Hepatic stellate cell (primary cell): ENCODE data around the gene ZXDC.
A peak's percentile ranks its signal among the peaks of the same experiment; 100 is the strongest.

Experiments
- DNase-seq: peaks from one replicate; pipeline ENCODE4 v3.0.0; 2011; ENCODE audit warnings: low spot score

The ZXDC gene

DNA sequence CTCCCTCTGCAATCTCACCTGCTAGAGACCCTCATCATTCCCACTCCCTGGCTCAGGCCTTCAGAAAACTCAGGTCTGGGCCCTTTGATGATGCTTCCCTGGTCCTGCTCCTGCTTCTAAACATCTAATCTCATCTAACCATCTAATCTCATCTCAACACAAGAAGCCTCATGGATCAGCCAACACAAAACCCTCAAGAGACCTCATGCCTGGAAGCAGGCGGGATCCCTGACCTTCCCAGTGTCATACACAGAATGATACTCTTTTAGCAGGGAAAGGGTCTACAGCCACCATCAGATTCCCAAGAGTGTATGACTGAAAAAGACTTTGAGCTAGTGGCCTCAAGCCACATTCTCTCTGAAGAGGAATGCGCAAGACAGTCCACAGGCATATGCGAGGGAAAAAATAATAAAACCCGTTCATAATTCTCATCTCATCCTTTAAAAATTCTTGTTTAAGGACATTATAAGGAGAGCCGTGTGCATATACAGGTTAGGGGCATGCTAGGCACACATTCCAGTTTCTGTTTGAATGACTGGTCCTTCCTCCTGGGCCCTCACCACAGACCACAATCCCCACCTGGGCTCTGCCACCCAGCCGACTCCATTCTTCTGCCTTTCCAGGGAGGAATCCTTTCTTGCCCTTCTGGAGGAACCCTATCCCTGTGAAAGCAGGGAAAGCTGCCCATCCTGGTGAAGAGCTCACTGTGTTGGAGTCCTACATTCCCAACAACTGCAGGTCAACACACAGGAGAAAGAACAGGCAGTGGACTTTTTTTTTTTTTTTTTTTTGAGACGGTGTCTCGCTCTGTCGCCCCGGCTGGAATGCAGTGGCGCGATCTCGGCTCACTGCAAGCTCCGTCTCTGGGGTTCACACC, 2.2 kb downstream of the ZXDC start:
- DNase-seq: no peak

DNA sequence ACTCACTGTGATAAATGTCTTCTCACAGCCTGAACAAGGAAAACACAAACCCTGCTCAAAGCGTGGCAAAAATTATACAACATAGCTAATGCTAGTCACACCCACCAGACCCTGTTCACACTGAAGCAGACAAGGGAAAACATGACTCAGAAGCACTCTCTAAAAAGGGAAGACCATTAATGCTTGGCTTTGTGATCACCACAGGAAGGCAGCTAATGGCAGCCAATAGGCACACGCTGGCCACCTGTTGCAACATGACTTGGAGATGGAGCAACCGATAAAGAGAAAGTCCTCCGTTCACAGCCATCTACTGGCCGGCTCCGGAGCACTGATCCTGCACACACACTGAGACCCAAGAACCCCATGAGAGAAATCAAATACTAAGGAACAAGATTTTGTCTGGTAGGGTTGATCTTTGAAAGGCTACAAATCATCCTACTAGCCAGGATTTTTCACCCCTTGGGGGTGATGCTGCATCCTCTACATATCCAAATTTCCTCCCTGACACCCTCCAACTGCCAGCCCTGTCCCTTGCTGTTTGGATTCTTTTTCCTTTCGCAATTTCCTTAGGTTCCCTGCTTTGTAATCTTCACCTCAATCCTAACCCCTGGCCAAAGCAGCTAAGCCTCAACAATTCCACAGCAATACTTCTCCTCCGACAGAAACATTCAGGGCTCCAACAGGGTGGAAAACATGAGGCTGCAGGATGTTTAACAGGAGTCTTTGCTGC, 3.2 kb downstream of the ZXDC start:
- peak; percentile 47 for DNase-seq

DNA sequence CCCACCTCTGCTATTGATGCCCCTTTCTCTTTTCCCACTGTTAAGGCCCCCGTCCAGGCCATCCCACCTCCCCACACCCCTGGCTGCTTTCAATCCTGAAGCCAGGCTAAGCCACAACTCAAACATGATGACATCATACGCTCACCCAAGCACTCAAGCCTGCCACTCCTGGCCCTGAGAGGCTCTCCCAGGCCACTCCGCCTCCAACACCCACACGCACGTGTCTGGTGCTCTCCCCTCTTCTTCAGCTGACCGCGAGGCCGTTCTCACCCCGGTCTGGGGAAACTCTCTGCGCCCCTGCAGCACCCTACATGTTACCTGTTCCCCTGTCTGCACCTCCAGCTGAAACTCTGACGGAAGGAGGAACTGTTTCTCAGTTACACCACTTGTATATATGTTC, 6.2 kb downstream of the ZXDC start:
- DNase-seq: no peak

DNA sequence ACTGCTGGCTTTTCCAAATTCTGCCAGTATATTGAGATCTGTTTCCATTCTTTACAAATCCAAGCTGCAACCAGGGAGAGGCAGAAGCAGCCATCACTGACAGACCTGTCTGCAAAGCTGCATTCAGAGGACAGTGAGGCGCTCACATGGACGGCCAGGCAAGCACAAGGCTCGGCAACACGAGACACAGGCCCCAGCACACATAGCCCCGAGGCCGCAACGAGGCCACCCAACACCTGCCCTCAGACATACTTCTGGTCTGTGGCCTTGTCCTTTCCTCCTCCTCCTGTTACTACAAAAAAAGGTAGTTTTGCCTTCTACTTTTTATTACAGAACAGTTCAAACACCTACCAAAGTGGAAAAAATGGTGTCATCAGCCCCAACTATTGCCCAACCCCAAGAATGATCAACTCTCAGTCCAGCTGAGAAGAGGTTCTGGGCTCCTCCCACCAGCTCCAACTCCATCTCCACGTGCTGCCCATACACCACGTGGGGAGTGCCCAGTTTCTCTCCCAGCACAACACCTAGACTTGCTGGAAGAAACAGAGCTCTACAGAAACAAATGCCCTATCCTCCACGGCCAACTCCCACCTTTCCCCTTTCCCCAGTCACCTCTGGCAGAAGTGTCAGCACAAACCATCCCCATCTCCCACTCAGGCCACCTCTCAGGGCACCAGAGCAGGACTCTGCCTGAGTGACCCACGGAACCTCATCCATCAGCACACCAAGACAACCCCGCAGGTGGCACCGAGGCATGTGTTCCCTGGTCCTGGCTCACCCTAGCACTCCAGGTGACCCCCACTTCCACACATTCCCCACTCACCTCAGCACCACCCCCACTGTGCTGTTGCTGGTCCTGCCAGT, 7.4 kb downstream of the ZXDC start:
- no peak for DNase-seq

DNA sequence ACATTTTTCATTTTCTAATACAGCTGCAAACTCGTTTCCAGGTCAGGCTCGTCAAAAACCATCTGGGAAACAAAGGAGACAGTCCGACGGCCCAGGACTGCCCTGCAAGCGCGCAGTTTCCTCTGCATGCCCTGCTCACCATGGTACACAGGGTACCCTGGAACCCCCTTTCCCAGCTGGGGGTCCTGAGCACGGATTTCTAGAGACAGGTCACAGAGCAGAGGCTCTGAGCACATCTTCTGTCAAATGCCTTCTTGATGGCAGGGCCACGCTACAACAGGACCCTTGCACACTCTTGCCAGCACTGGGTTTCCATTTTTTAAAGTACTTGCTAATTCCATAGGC, 8.1 kb downstream of the ZXDC start:
- DNase-seq: no peak

DNA sequence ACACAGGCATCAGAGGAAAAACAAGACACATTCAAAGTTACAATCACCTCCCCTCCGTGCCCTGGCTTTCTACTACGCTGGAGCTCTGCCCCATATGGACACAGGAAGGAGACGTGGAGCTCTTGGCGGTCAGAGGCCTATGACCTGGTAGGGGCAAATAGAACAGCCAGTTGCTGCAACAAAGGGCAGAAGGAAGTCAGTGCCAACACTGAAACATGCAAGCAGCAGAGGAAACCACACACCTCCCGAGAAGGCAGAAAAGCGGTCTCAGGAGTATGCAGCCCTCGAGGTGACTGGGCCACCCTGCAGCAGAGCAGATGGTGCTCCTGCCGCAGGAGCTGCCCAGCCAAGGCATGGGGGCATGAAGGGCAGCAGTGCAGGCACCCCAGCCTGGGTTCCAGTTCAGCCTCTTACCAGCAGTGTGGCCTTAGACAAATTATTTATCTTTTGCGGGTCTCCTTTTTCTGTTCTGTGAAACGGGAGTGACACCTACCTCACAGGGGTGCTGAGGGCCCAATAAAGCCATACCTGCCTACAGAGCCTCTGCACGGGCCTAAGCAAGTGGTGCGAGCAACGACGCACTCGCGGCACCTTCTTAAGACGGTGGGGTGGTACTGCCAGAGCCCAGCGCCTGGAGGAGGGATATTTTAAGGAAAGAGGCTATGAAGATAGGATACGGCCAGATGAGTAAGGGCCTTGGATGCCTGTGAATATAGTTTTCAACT, 8.6 kb downstream of the ZXDC start:
- no peak for DNase-seq

DNA sequence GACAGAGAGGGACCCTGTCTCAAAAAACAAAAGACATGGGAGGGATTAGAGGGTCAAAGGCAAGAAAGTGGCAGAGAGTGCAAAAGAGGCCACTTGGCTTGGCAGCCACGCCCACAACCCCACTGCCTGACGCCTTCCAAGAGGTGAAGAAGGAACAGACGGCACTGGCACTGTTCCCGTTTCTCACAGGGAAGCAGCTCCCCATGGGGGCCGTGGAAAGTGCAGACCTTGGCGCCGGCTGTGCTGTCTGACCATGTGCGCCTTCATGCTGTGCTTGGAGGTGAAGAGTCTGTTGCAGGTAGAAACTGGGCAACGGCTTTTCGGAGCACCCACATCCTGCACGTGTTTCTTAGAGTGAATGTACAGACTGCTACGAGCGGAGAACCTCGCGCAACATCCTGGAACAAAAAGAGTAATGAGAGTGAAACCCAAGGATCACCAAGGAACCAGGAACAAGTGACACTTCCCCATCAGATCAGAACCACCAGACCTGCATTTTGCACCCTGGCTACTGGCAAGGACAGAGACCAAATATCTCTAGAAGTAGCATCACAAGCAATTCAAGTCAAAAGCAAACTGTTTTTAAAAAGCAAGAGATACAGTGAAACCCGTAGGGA, 9.7 kb downstream of the ZXDC start:
- no peak for DNase-seq

DNA sequence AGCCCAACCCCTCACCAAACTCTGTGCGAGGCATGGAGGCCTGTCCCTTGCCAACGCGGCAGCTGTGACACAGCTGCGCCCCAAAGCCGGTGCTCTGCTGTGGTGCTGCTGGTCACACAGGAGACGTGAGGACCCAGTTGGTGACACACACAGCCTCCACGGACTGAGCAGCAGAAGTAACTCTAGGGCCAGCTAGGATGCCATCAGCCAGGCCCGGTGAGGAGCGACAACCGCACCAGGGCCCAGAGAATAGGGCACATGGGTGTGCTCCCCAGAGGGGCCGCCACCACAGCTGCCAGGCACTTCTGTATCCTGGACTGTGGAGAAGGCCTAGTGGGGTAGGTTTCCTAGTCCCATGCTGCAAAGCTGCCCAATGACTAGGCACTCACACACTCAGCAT, 10.7 kb downstream of the ZXDC start:
- no peak for DNase-seq

DNA sequence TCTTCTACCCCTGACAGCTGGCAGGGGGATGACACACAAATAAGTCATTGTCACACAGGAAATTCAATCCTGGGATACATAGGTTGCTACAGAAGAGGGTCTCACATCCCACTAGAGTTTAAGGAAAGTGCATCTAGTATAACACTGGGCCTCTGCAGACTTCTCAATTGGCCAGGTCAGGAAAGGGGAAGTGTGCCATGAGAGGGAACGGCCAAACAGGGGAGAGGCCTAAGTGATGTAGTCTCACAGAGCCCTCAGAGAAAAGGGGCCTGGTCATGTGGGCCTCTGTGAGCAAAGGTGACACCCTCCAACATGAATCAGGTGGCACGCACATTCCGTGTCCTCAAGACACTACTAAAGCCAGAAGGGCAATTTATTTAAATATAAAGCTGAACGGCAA, 11.2 kb downstream of the ZXDC start:
- no peak for DNase-seq

DNA sequence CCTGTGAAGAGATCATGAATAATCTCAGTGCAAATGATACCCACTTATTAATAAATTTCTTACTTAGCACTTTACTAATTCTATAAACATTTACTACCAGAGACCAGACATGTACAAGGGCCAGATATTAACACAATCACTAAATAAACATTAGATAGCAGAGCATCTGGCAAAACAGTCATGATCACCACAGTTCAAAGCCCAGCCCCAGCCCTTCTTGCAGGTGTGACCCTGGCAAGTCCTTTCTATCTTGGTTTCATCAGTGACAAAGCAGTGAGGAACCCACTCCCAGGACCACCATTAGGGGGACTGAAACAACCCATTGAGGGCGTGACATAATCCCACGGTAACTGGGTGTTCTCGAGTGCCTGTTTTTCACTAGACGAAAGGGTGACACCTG, 11.6 kb downstream of the ZXDC start:
- DNase-seq: no peak

DNA sequence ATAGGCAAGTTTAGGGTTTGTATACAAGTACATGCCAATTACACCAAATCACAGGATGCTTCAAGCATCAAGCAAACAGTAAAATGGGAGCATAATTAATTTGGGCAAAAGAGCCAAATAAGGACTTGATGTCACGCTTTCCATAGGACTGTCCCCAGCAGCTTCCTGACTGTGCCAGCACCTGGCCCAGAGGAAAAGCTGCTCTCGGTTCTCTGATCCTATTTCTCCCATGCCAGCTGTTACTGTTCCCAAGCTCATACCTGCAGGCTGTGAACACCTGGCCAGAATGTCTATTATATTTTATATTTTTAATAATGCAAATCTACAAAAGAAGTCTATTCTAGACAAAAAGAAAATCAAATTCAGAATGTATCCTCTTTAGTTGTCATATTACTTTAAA, 12.2 kb downstream of the ZXDC start:
- no peak for DNase-seq

DNA sequence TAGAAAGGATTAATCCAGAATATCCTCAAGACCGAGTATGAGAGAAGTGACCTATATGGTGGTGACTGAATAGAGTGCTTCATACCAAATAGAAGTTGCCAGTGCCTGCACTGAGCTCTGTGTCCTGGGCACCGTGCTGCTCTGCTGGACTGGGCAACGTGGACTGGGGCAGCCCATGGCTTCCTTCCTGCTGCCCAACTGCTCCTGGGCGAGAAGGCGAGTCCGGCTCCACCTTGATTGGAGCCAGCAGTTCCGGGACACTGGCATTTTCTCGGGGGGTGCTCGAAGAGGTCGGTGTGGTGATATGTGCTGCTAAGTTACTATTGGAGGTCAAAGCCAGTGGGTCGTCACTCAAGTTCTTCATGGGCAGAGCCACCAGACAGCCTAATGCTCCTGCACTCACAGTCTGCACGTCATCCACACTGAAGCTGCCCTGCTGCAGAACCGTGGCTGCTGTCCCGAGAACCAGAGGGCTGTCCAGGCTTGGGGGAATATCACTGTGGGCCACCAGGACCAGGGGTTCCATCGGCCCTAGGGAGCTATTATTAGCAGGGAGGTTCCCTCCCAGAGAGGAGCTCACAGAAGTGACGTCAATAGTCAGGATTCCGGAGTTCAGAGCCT, 14.1 kb downstream of the ZXDC start:
- DNase-seq: no peak

DNA sequence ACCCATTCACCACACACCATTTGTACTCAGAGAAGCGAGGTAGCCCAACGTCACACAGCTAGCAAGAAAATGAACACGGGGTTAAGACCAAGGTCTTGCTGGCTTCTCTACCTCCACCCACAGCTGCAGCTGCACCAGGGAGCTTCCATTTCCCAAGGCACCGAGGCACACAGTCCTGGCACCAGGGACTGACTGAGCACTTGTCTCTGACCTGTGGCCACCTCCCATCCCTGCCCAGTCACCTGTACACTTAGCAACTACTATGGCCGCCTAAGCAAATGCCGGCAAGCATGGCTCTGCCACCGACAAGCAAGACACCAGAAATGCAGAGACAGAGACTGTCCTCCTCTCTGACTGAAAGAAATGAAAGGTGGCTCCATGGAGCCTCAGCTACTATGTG, 15.3 kb downstream of the ZXDC start:
- DNase-seq: no peak

DNA sequence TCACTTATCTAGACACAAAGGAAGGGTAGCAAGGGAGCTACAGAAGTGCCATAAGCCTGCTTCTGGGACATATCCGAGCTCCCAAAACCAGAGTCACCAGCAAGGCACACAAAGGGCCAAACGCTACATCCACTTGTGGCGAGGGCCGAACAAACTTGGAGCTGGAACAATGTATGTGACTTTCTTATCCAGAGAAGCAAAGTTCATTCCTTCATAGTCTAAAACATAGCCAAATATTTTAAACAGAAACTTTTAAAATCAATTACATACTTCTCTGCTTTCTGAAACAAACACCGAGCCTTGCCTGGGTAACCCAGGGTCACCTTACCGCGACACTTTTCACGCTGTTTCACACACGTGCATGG, 15.9 kb downstream of the ZXDC start:
- no peak for DNase-seq

DNA sequence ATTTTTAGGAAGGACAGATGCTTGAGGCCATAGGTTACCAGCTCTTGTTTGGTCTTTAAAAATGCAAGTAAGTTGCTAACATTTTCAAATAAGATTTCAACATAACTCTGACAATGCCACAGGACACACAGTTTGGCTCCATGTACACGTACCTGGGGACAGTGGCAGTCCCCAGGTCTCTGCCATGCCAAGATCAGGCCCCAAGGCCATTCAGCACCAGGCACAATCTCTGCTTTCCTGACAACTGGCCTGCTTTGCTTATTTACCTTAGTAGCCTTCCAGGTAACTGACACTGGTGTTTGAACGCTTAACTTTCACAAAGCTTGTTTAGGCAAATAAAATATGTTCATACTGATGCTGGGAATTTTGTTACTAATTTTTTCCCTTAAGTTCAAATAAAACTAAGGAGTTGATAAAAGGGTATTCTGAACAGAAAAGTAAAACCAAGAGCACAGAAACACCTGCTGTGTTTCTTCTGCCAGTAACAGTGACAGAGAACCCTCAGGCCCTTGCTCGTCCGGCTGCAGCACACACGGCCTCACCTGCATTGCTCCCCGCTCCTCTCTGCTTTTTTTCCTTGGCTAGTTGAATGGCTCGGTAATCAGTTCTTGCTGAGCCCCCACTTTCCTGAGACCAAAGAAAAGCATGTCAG, 16.5 kb downstream of the ZXDC start:
- DNase-seq: no peak

DNA sequence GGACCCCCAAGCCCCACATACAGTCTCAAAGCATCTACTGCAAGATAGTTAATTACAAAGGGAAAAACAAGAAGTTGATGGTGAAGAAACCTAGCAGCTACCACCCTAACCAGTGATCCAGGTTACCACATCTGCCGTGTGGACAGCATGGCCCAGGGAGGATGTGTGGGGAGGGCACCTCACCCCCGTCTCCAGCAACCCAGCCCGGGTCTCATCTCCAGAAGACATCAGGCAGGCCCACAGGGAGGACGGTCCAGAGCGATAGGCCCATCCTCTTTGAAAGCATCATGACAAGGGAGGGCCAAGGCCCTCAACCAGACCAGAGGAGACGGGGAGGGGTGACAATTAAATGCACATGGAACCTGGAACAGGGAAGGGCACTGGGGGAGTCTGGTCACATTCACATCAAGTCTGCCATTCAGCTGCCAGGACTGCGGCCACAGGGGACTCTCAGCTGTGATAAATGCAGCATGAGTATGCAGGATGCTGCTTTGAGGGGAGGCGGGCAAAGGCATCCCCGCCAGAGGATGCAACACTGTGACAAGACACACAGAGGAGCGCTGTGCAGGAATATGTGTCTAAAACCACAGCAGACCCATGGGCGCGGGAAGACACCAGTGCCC, 18.8 kb downstream of the ZXDC start:
- DNase-seq: no peak

DNA sequence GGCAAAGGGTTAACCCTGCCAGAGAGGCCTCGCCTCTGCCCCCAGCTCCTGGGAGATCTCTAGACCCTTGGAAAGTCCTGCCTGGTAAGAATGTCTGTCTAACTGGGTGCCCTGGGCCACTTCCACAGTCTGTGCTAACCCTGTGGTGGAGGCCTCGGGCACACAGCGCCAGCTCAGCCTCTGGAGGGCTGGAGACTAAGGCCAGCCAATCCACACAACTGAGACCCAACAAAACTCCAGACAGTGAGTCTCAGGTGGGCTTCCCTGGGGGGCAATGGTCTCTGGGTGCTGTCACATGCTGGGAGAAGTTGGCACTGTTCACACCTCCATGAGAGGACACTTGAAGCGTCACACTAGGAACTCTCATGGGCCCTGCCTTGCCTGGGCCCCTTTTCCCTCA, 19.5 kb downstream of the ZXDC start:
- no peak for DNase-seq

DNA sequence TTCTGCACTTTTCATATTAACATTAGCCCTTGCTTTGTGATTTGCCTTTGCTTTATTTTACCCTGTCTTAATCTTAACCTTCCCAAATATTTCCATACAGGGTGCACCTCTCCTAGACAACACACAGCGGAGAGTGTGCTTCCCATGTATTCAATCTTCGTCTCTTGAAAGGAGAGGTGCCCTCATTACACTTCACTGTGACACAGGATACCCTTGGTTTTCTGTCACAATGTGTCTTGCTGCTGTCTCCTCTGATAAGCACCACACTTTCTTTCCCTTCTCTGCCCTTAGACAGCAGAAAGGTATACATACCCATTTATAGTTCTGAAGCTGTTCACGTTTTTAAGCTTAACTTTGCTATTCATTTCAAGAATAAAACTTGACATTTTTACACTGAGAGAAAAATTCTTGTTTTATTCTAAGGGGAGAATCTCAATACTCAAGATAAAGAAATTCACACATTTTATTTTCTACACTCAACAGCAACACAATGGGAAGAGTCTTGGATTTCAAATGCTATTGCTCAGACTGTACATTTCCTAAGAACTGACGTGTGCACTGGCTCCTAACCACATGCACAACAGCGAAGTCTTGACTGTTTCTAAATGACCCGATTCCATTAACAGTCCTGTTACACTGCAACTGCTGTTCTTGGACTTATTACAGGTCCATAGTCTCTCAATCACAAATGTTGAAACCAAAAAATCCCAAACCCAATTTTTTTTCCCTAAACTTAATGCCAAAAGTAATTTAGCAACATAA, 21.1 kb downstream of the ZXDC start:
- no peak for DNase-seq

DNA sequence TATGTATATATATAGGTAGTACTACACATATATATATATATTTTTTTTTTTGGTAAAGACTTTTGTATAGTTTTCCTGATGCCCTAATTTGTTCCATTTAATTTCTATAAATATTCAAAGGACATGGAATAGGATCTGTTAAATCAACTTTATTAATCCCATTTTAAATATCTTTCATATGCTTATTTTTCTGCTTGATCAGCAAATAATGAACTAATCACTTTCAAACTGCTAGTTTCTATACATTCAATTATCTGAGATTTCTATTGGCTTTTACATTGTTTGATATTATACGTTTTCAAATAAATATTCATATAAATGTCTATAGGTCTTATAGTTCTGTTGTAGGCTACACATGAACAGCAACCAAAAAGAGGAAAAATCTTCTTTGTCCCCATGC, 21.7 kb downstream of the ZXDC start:
- DNase-seq: no peak

DNA sequence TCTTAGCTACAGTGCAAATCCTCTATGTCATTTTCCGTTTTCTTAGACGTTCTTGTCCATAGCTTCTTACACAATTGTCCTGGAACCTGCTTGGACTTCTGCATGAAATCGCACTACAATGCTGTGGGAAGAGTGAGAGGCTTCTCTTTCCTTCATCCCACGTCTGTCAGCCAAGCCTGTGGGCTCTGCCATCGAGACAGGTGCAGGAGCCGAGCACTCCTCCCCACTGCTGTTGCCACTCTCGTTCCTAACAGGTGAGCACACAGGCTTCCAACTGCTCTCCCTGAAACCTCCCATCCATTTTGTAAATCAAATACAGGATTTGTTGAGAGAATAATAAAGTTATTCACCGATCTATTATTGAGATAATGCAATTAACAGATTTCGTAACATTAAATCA, 23.5 kb downstream of the ZXDC start:
- DNase-seq: no peak
